Loucy (cell line): ENCODE results near the gene TACC2.

Experiments
- H2AFZ ChIP-seq: fragments of 200-600 bp; sonication (generic); 2 replicates; pipeline ENCODE4 v1.6.0; 2016; ENCODE audit warnings: antibody characterized with exemption, mild to moderate bottlenecking, low read length, moderate library complexity
- H3F3A ChIP-seq: fragments of 200-600 bp; 2 replicates; pipeline ENCODE4 v1.6.0; 2016; ENCODE audit warnings: antibody characterized with exemption, low read depth, mild to moderate bottlenecking
- H3K27me3 ChIP-seq: fragments of 200-600 bp; sonication (generic); 2 replicates; pipeline ENCODE4 v1.6.1; 2014; ENCODE audit warnings: low read length, mild to moderate bottlenecking; ENCODE audit not compliant: insufficient read depth, poor library complexity, severe bottlenecking
- H3K36me3 ChIP-seq: fragments of 200-600 bp; sonication (generic); 2 replicates; pipeline ENCODE4 v1.6.1; 2016; ENCODE audit warnings: low read length; ENCODE audit not compliant: insufficient read depth
- H3K4me1 ChIP-seq: fragments of 200-600 bp; sonication (generic); 2 replicates; pipeline ENCODE4 v1.5.1; 2014; ENCODE audit warnings: low read length, mild to moderate bottlenecking; ENCODE audit not compliant: insufficient read depth, poor library complexity, severe bottlenecking
- H3K4me2 ChIP-seq: fragments of 200-600 bp; sonication (generic); 2 replicates; pipeline ENCODE4 v1.6.0; 2014; ENCODE audit warnings: antibody characterized with exemption, low read length, low read depth, mild to moderate bottlenecking; ENCODE audit not compliant: poor library complexity, severe bottlenecking
- H3K4me3 ChIP-seq: fragments of 200-600 bp; sonication (generic); 2 replicates; pipeline ENCODE4 v1.5.1; 2014; ENCODE audit warnings: low read length, mild to moderate bottlenecking, mixed read lengths; ENCODE audit not compliant: poor library complexity, severe bottlenecking
- H3K79me2 ChIP-seq: fragments of 200-600 bp; sonication (generic); 2 replicates; pipeline ENCODE4 v1.6.1; 2014; ENCODE audit warnings: low read length; ENCODE audit not compliant: insufficient read depth
- H3K9ac ChIP-seq: fragments of 200-600 bp; sonication (generic); 2 replicates; pipeline ENCODE4 v1.6.0; 2014; ENCODE audit warnings: mild to moderate bottlenecking, low read depth, low read length, moderate library complexity; ENCODE audit not compliant: poor library complexity, severe bottlenecking
- H3K9me2 ChIP-seq: fragments of 200-600 bp; sonication (generic); replicated peaks from 2 replicates; pipeline ENCODE4 v1.6.1; 2016; ENCODE audit warnings: low read depth, low read length, mixed read lengths
- H3K9me3 ChIP-seq: fragments of 200-600 bp; sonication (generic); 2 replicates; pipeline ENCODE4 v1.6.1; 2014; ENCODE audit warnings: mild to moderate bottlenecking, antibody characterized with exemption, low read length, low read depth; ENCODE audit not compliant: insufficient read depth
- H4K20me1 ChIP-seq: fragments of 200-600 bp; sonication (generic); 2 replicates; pipeline ENCODE4 v1.6.0; 2014; ENCODE audit warnings: antibody characterized with exemption, low read length, mild to moderate bottlenecking; ENCODE audit not compliant: insufficient read depth, poor library complexity, severe bottlenecking
- EZH2phosphoT487 ChIP-seq: fragments of 200-600 bp; IDR thresholded peaks from 2 replicates; pipeline ENCODE4 v1.6.1; 2018; ENCODE audit warnings: antibody characterized with exemption, mild to moderate bottlenecking, moderate library complexity, borderline replicate concordance
- TF ChIP-seq, protein P1 (sequence below): fragments of 200-600 bp; sonication (generic); conservative IDR thresholded peaks from 2 replicates; pipeline ENCODE4 v1.5.1; 2014; ENCODE audit warnings: mild to moderate bottlenecking, antibody characterized with exemption, low read length

TACC2 gene

DNA sequence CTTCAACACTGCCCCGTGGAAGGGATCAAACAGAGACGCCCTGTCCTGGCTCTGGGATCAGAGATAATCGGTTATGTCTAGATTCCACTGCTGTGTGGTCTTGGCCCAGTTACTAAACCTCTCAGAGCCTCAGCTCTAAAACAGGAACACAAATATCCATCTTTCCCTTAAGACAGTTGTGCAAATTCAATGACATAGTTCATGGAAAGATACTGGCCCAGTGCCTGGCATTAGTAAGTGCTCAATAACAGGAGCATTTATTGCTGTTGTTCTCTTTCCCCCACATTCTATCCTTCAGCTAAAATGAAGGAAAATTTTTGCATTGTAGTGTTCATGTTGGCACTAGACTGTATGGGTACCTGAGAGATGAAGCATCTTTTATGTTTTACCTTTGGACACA is 58.6 kb downstream of the TACC2 start:
- TF ChIP-seq, protein P1, sequence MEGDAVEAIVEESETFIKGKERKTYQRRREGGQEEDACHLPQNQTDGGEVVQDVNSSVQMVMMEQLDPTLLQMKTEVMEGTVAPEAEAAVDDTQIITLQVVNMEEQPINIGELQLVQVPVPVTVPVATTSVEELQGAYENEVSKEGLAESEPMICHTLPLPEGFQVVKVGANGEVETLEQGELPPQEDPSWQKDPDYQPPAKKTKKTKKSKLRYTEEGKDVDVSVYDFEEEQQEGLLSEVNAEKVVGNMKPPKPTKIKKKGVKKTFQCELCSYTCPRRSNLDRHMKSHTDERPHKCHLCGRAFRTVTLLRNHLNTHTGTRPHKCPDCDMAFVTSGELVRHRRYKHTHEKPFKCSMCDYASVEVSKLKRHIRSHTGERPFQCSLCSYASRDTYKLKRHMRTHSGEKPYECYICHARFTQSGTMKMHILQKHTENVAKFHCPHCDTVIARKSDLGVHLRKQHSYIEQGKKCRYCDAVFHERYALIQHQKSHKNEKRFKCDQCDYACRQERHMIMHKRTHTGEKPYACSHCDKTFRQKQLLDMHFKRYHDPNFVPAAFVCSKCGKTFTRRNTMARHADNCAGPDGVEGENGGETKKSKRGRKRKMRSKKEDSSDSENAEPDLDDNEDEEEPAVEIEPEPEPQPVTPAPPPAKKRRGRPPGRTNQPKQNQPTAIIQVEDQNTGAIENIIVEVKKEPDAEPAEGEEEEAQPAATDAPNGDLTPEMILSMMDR: no peak
- TF ChIP-seq EZH2phosphoT487: no peak
- H3K36me3 ChIP-seq: no peaks in the 10 kb centered on the region

DNA sequence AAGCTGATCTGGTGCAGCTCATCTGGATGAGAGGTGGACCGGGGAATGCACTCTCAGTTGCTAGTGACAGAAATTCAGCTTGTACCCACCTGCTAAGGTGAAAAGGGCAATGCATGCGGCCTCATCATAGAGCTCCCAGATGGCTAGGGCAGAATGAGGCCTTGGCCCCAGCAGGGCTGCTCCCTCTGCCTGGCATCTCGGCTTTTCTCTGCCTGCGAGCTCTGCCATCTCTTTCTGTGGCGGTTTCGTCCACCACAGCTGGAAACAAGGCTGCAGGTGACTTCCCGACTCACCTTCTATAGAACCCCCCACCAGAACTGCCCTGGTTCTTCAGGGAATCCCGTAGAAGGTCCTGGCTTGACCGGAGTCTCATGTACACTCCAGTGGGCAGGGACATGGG is 60.1 kb downstream of the TACC2 start:
- Histone ChIP-seq H4K20me1 (no peaks in the 10 kb centered on the region), H3K9ac (no peak overlapping the region), H3F3A (no peaks in the 10 kb centered on the region), H3K79me2 (no peaks in the 10 kb centered on the region), H3K4me3 (no peak overlapping the region), H3K4me1 (no peaks in the 10 kb centered on the region), H3K9me2 (no peaks in the 10 kb centered on the region), H3K27me3 (no peaks in the 10 kb centered on the region), H3K36me3 (no peaks in the 10 kb centered on the region), H2AFZ (no peak overlapping the region), H3K9me3 (peaks cover 7% of the 10 kb centered on the region; the same call in 1 of the 2 replicates), H3K4me2 (no peak overlapping the region)
- no peak for TF ChIP-seq EZH2phosphoT487
- TF ChIP-seq, protein P1: no peak

More for the DNA sequence above, 58.6 kb downstream of the TACC2 start:
- Histone ChIP-seq H3K4me1 (no peaks in the 10 kb centered on the region), H3K9me2 (no peaks in the 10 kb centered on the region), H3K27me3 (no peaks in the 10 kb centered on the region), H3K4me2 (no peak overlapping the region), H3K9me3 (0 out of 2 replicates have a peak, but pooled peaks cover 3% of the 10 kb centered on the region), H3K9ac (no peak overlapping the region), H3K4me3 (no peak overlapping the region), H3F3A (no peaks in the 10 kb centered on the region), H2AFZ (no peak overlapping the region), H3K79me2 (no peaks in the 10 kb centered on the region), H4K20me1 (no peaks in the 10 kb centered on the region)

DNA sequence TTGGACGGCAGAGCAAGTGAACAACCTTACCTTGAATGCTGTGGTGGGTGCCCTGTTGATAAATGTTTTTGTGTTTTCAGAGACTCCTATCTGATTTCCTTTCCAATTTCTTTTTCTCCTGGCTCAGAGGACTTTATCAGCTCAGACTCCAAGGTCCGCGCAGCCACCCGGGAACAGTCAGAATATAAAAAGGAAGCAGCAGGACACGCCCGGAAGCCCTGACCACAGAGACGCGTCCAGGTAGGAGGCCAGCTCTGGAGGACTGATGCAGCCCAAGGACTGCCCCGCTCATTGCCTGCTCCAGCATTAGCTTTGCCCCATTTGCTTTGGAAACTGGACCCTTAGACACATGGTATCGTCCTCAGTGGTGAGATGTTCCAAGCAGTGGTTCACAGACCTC is 61.3 kb downstream of the TACC2 start:
- TF ChIP-seq EZH2phosphoT487: no peak
- TF ChIP-seq, protein P1: no peak
- no peak overlapping the region for H3K4me2 ChIP-seq
- no peaks in the 10 kb centered on the region for H4K20me1 ChIP-seq
- no peak overlapping the region for H3K9ac ChIP-seq
- H3K4me3 ChIP-seq: no peak overlapping the region
- H2AFZ ChIP-seq: no peak overlapping the region
- no peaks in the 10 kb centered on the region for H3F3A ChIP-seq
- H3K79me2 ChIP-seq: no peaks in the 10 kb centered on the region
- H3K4me1 ChIP-seq: no peaks in the 10 kb centered on the region
- peaks cover 8% of the 10 kb centered on the region; the same call in 1 of the 2 replicates for H3K9me3 ChIP-seq
- H3K27me3 ChIP-seq: no peaks in the 10 kb centered on the region
- no peaks in the 10 kb centered on the region for H3K9me2 ChIP-seq
- H3K36me3 ChIP-seq: no peaks in the 10 kb centered on the region
